HG02840 (cell line): Measurements from ENCODE around the gene MAP2K6.

Experiments used
- ATAC-seq: cut with Tn5 transposase; IDR thresholded peaks from one replicate; pipeline ENCODE4 v1.9.1; 2021; ENCODE audit warnings: mild to moderate bottlenecking, moderate library complexity, moderate number of reproducible peaks; ENCODE audit not compliant: unreplicated experiment, low FRiP score

MAP2K6 gene

GRCh38 chr17:69414408-69415274 lies at the start of gene MAP2K6:
Gene MAP2K6, plus strand, starts transcription at chr17:69414697. Its CDS starts 288 bp downstream, at chr17:69414985.
- peak; percentile 96 for ATAC-seq

GRCh38 chr17:69367298-69367697 lies 47.2 kb upstream of the MAP2K6 start:
- ATAC-seq = peak; percentile 77

- ATAC-seq = no peak
Measured at GRCh38 chr17:69373069-69373468, 41.4 kb upstream of the MAP2K6 start.

- ATAC-seq = no peak
Measured at GRCh38 chr17:69375229-69375628, 39.3 kb upstream of the MAP2K6 start.

- no peak for ATAC-seq
Measured at GRCh38 chr17:69388822-69389442, 25.6 kb upstream of the MAP2K6 start.

GRCh38 chr17:69390795-69391501 lies 23.5 kb upstream of the MAP2K6 start:
- no peak for ATAC-seq

- no peak for ATAC-seq
Measured at GRCh38 chr17:69401251-69401650, 13.2 kb upstream of the MAP2K6 start.

- ATAC-seq = no peak
Measured at GRCh38 chr17:69402052-69402451, 12.4 kb upstream of the MAP2K6 start.

- ATAC-seq = no peak
Measured at GRCh38 chr17:69404399-69404798, 10.1 kb upstream of the MAP2K6 start.

- no peak for ATAC-seq
Measured at GRCh38 chr17:69405096-69405495, 9.4 kb upstream of the MAP2K6 start.

- ATAC-seq = no peak
Measured at GRCh38 chr17:69406941-69407340, 7.6 kb upstream of the MAP2K6 start.

GRCh38 chr17:69407759-69408158 lies 6.7 kb upstream of the MAP2K6 start:
- no peak for ATAC-seq

GRCh38 chr17:69410671-69411070 lies 3.8 kb upstream of the MAP2K6 start:
- ATAC-seq = no peak

- ATAC-seq = no peak
Measured at GRCh38 chr17:69411766-69412165, 2.7 kb upstream of the MAP2K6 start.

GRCh38 chr17:69412251-69412671 lies 2.2 kb upstream of the MAP2K6 start:
- no peak for ATAC-seq

GRCh38 chr17:69415431-69415830 lies 934 bp downstream of the MAP2K6 start:
- no peak for ATAC-seq

- no peak for ATAC-seq
Measured at GRCh38 chr17:69417545-69418483, 3.3 kb downstream of the MAP2K6 start.

GRCh38 chr17:69418535-69418934 lies 4.0 kb downstream of the MAP2K6 start:
- no peak for ATAC-seq

GRCh38 chr17:69423450-69423849 lies 9.0 kb downstream of the MAP2K6 start:
- no peak for ATAC-seq
